Astrocyte (in vitro differentiated cells and primary cell): Measurements from ENCODE around the gene PPRC1. TPM values are rescaled to one million over a fixed set of nuclear protein-coding genes. Genes with fewer than 3 reads are reported as not detected.

Experiments
- DNase-seq: peaks from one replicate; pipeline ENCODE4 v3.0.0-alpha.2; 2010; ENCODE audit warnings: low read depth
- FAIRE-seq: peaks from 2 replicates; lab custom pipeline; 2011; peaks lifted over from hg19 to GRCh38; lab: Jason Lieb, UNC
- H2AFZ ChIP-seq: 2 replicates; pipeline ENCODE4 v1.6.0; 2012; ENCODE audit warnings: low read depth, low read length, inconsistent platforms
- H3K27ac ChIP-seq: 2 replicates; pipeline ENCODE4 v1.5.1; 2011; ENCODE audit warnings: low read depth, low read length, inconsistent platforms
- H3K27me3 ChIP-seq: 2 replicates; pipeline ENCODE4 v1.6.0; 2011; ENCODE audit warnings: low read length, inconsistent platforms; ENCODE audit not compliant: insufficient read depth
- H3K36me3 ChIP-seq: 2 replicates; pipeline ENCODE4 v1.5.1; 2011; ENCODE audit warnings: low read length, inconsistent platforms; ENCODE audit not compliant: insufficient read depth
- H3K4me1 ChIP-seq: 2 replicates; pipeline ENCODE4 v1.5.1; 2011; ENCODE audit warnings: low read length, inconsistent platforms; ENCODE audit not compliant: insufficient read depth
- H3K4me2 ChIP-seq: 2 replicates; pipeline ENCODE4 v1.6.0; 2012; ENCODE audit warnings: low read length, inconsistent platforms
- H3K4me3 ChIP-seq: 2 replicates; pipeline ENCODE4 v1.5.1; 2011; ENCODE audit warnings: low read depth, mild to moderate bottlenecking, low read length, inconsistent platforms; ENCODE audit not compliant: insufficient read depth
- H3K79me2 ChIP-seq: 2 replicates; pipeline ENCODE4 v1.6.0; 2012; ENCODE audit warnings: mild to moderate bottlenecking, low read length, inconsistent platforms; ENCODE audit not compliant: insufficient read depth
- H3K9ac ChIP-seq: 2 replicates; pipeline ENCODE4 v1.6.0; 2012; ENCODE audit warnings: mild to moderate bottlenecking, low read length, inconsistent platforms
- H3K9me3 ChIP-seq: 2 replicates; pipeline ENCODE4 v1.5.1; 2012; ENCODE audit warnings: low read depth, mild to moderate bottlenecking, low read length, inconsistent platforms; ENCODE audit not compliant: insufficient read depth
- H4K20me1 ChIP-seq: 2 replicates; pipeline ENCODE4 v1.6.0; 2012; ENCODE audit warnings: low read length, inconsistent platforms; ENCODE audit not compliant: insufficient read depth
- H3K27ac Mint-ChIP-seq: one replicate; pipeline ENCODE4 v1.8.0; 2021; ENCODE audit warnings: mild to moderate bottlenecking, mixed read lengths; ENCODE audit not compliant: unreplicated experiment
- H3K27me3 Mint-ChIP-seq: one replicate; pipeline ENCODE4 v1.8.0; 2021; ENCODE audit warnings: low read depth, mixed read lengths; ENCODE audit not compliant: unreplicated experiment
- H3K36me3 Mint-ChIP-seq: one replicate; pipeline ENCODE4 v1.8.0; 2021; ENCODE audit warnings: low read depth, mixed read lengths; ENCODE audit not compliant: unreplicated experiment
- H3K4me1 Mint-ChIP-seq: one replicate; pipeline ENCODE4 v1.8.0; 2021; ENCODE audit warnings: low read depth, mixed read lengths; ENCODE audit not compliant: unreplicated experiment
- H3K4me3 Mint-ChIP-seq: one replicate; pipeline ENCODE4 v1.8.0; 2021; ENCODE audit warnings: mild to moderate bottlenecking, moderate library complexity, mixed read lengths; ENCODE audit not compliant: unreplicated experiment
- H3K9me3 Mint-ChIP-seq: one replicate; pipeline ENCODE4 v1.8.0; 2021; ENCODE audit warnings: mild to moderate bottlenecking, mixed read lengths; ENCODE audit not compliant: unreplicated experiment
- CTCF ChIP-seq: IDR thresholded peaks from 2 replicates; pipeline ENCODE4 v1.5.1; 2011; ENCODE audit warnings: low read depth, mild to moderate bottlenecking, inconsistent platforms, low read length, moderate library complexity; ENCODE audit not compliant: insufficient read depth
- EZH2 ChIP-seq: IDR thresholded peaks from 2 replicates; pipeline ENCODE4 v1.6.1; 2012; ENCODE audit warnings: mild to moderate bottlenecking, low read length, inconsistent platforms; ENCODE audit not compliant: insufficient read depth
- total RNA-seq: library from RNA; stranded (reverse); gene quantifications from 2 replicates; pipeline ENCODE4 v1.2.1, GENCODE V29; 2021

Gene PPRC1
- total RNA-seq, 1 donor from 2014 or later = 56.9 TPM

DNA sequence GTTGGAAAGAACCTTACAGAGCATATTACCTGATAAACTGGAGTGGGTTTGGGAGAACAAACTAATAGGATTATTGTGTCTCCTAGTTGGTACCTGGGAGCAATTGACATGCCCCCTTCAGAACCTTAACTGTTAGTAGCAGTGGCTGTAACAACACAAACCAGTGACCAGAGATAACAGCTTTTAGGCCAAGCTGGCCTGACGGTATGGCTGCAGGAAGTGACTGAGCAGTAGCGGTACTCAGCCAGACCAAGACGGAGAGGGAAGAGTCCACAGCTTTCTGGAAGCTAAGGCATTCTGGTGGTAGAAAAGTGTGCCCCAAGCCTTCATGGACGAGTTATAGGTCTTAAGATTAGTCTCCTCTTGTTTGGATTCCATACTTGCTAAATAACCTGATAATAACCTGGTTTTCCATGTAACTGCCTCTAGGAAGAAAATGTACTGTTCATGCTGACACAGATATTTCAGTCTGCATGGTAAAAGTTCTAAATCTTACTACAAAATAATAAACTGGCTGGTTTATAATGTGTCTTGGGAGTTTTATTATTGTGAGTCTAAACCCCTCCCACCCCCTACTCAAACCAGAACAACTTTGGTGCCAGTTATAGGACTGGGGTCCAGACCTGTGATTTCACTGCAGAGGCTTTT is 30.6 kb downstream of the PPRC1 start:
- DNase-seq (no peak), FAIRE-seq (no peak)
- no peak for TF ChIP-seq EZH2
- TF ChIP-seq CTCF = no peak
- no peak overlapping the region for H3K27ac Mint-ChIP-seq
- H3K9ac ChIP-seq = no peak overlapping the region
- no peak overlapping the region for H3K4me3 ChIP-seq
- no peaks in the 10 kb centered on the region for H3K27me3 ChIP-seq
- H3K4me2 ChIP-seq = no peak overlapping the region
- H3K27me3 Mint-ChIP-seq = no peaks in the 10 kb centered on the region
- peaks cover 16% of the 10 kb centered on the region for H3K4me1 Mint-ChIP-seq
- no peak overlapping the region for H2AFZ ChIP-seq
- peaks cover 33% of the 10 kb centered on the region for H3K36me3 Mint-ChIP-seq
- H3K4me3 Mint-ChIP-seq = no peak overlapping the region
- peaks cover 51% of the 10 kb centered on the region for H4K20me1 ChIP-seq
- no peak overlapping the region for H3K27ac ChIP-seq
- peaks cover 50% of the 10 kb centered on the region for H3K36me3 ChIP-seq
- peaks cover 4% of the 10 kb centered on the region for H3K4me1 ChIP-seq
- no peaks in the 10 kb centered on the region for H3K9me3 ChIP-seq
- H3K79me2 ChIP-seq = peaks cover 3% of the 10 kb centered on the region
- H3K9me3 Mint-ChIP-seq = no peaks in the 10 kb centered on the region

GRCh38 chr10:102167861-102168260 is 35.0 kb downstream of the PPRC1 start:
- Histone ChIP-seq H3K9ac (no peak overlapping the region), H3K4me2 (no peak overlapping the region), H3K9me3 (no peaks in the 10 kb centered on the region), H3K27ac (no peak overlapping the region), H4K20me1 (peaks cover 12% of the 10 kb centered on the region), H2AFZ (no peak overlapping the region), H3K4me3 (no peak overlapping the region), H3K79me2 (no peaks in the 10 kb centered on the region), H3K36me3 (peaks cover 12% of the 10 kb centered on the region), H3K4me1 (no peaks in the 10 kb centered on the region), H3K27me3 (no peaks in the 10 kb centered on the region)
- Mint-ChIP-seq H3K27ac (no peak overlapping the region), H3K4me1 (peaks cover 1% of the 10 kb centered on the region), H3K9me3 (no peaks in the 10 kb centered on the region), H3K27me3 (no peaks in the 10 kb centered on the region), H3K36me3 (peaks cover 9% of the 10 kb centered on the region), H3K4me3 (no peak overlapping the region)
- no peak for FAIRE-seq
- DNase-seq = no peak
- no peak for TF ChIP-seq EZH2
- no peak for TF ChIP-seq CTCF

- H3K27me3 ChIP-seq = no peaks in the 10 kb centered on the region
- peaks cover 6% of the 10 kb centered on the region for H3K4me1 Mint-ChIP-seq
Observed at GRCh38 chr10:102170602-102171001, 37.8 kb downstream of the PPRC1 start.

More at GRCh38 chr10:102170602-102171001, 37.8 kb downstream of the PPRC1 start:
- no peak overlapping the region for H3K27ac Mint-ChIP-seq
- peaks cover 3% of the 10 kb centered on the region for H3K36me3 Mint-ChIP-seq
- H3K9me3 Mint-ChIP-seq = no peaks in the 10 kb centered on the region
- Histone ChIP-seq H3K36me3 (no peaks in the 10 kb centered on the region), H3K27ac (no peak overlapping the region), H3K4me2 (no peak overlapping the region), H3K9me3 (no peaks in the 10 kb centered on the region), H2AFZ (no peak overlapping the region), H4K20me1 (no peaks in the 10 kb centered on the region), H3K9ac (no peak overlapping the region), H3K4me3 (no peak overlapping the region), H3K79me2 (no peaks in the 10 kb centered on the region), H3K4me1 (peaks cover 3% of the 10 kb centered on the region)
- H3K4me3 Mint-ChIP-seq = no peak overlapping the region
- no peak for FAIRE-seq
- no peaks in the 10 kb centered on the region for H3K27me3 Mint-ChIP-seq
- TF ChIP-seq CTCF (no peak), EZH2 (no peak)
- DNase-seq = no peak
